GM12878 (cell line): Measurements from ENCODE around the gene C20orf173. TPM values are rescaled to one million over a fixed set of nuclear protein-coding genes. Genes with fewer than 3 reads are reported as not detected.

Source experiments
- ATAC-seq: fragments of 200-7000 bp; cut with Tn5 transposase; 3 replicates; pipeline ENCODE4 v1.9.1; 2020; ENCODE audit warnings: mild to moderate bottlenecking, moderate library complexity
- BruUV-seq: library from RNA; stranded (reverse); fragments of 400-500 nt; replicated peaks from 2 replicates; lab custom pipeline; 2021; lab: Mats Ljungman, UMichigan
- CTCF ChIA-PET: fragments of 300-600 bp; sonication (Branson Sonifier 250); formaldehyde crosslinking; extraction: SDS; loops from one replicate; lab custom pipeline; 2021; ENCODE audit warnings: inconsistent platforms; lab: Yijun Ruan, JAX
- POLR2A ChIA-PET: fragments of 350-600 bp; formaldehyde crosslinking; extraction: SDS; loops from one replicate; lab custom pipeline; 2021; ENCODE audit warnings: inconsistent platforms; lab: Charles Lee
- RAD21 ChIA-PET: fragments of 300-600 bp; sonication (Branson Sonifier 250); formaldehyde crosslinking; loops from one replicate; lab custom pipeline; 2023; ENCODE audit warnings: antibody characterized with exemption; ENCODE audit not compliant: unreplicated experiment; lab: Charles Lee
- SMC1A ChIA-PET: fragments of 300-600 bp; sonication (Branson Sonifier 250); formaldehyde crosslinking; loops from one replicate; lab custom pipeline; 2023; ENCODE audit not compliant: unreplicated experiment, uncharacterized antibody; lab: Charles Lee
- DNase-seq: peaks from one replicate; pipeline ENCODE4 v3.0.0-alpha.2; 2011; ENCODE audit warnings: low read depth, low spot score
- FAIRE-seq: peaks from 3 replicates; lab custom pipeline; 2011; peaks lifted over from hg19 to GRCh38; lab: Jason Lieb, UNC
- H2AFZ ChIP-seq: 2 replicates; pipeline ENCODE4 v1.6.0; 2011; ENCODE audit warnings: low read depth, low read length, control low read depth; ENCODE audit not compliant: control insufficient read depth
- H3K27ac ChIP-seq: 2 replicates; pipeline ENCODE4 v1.5.1; 2011; ENCODE audit warnings: control low read depth; ENCODE audit not compliant: control insufficient read depth, insufficient read depth
- H3K27me3 ChIP-seq, 2 experiments: replicated peaks in 1 of 2; 2 replicates each; pipeline versions ENCODE4 v1.6.0 to v1.6.1; 2011; ENCODE audit warnings: low read length in 1 of 2; ENCODE audit not compliant: control insufficient read depth in 2 of 2, insufficient read depth in 2 of 2
- H3K36me3 ChIP-seq, 2 experiments: 2 replicates each; pipeline ENCODE4 v1.5.1; 2011; ENCODE audit warnings: low read length in 1 of 2; ENCODE audit not compliant: control insufficient read depth in 2 of 2, insufficient read depth in 2 of 2
- H3K4me1 ChIP-seq: 2 replicates; pipeline ENCODE4 v1.6.1; 2011; ENCODE audit warnings: mild to moderate bottlenecking, low read length, moderate library complexity, mixed read lengths; ENCODE audit not compliant: control insufficient read depth, insufficient read depth
- H3K4me2 ChIP-seq: 2 replicates; pipeline ENCODE4 v1.6.0; 2011; ENCODE audit warnings: control low read depth; ENCODE audit not compliant: control insufficient read depth, insufficient read depth
- H3K4me3 ChIP-seq: fragments of 200-600 bp; sonication (generic); 2 replicates; pipeline ENCODE4 v1.5.1; 2016
- H3K79me2 ChIP-seq: 2 replicates; pipeline ENCODE4 v1.6.0; 2011; ENCODE audit warnings: low read length; ENCODE audit not compliant: control insufficient read depth, insufficient read depth
- H3K9ac ChIP-seq: 2 replicates; pipeline ENCODE4 v1.8.0; 2011; ENCODE audit warnings: low read length, control low read depth, mixed read lengths; ENCODE audit not compliant: control insufficient read depth, insufficient read depth
- H3K9me3 ChIP-seq: replicated peaks from 3 replicates; pipeline ENCODE4 v1.5.1; 2011; ENCODE audit warnings: mild to moderate bottlenecking, low read length; ENCODE audit not compliant: control insufficient read depth, insufficient read depth
- H4K20me1 ChIP-seq: 2 replicates; pipeline ENCODE4 v1.6.0; 2011; ENCODE audit not compliant: control insufficient read depth, insufficient read depth
- BCL11A ChIP-seq: IDR thresholded peaks from 2 replicates; pipeline ENCODE4 v1.6.1; 2011; ENCODE audit warnings: low read depth, low read length
- CHD1 ChIP-seq: IDR thresholded peaks from 2 replicates; pipeline ENCODE4 v1.6.1; 2012; ENCODE audit warnings: low read depth, low read length, improper control_type of control experiment
- CREB1 ChIP-seq: IDR thresholded peaks from 2 replicates; pipeline ENCODE4 v1.6.1; 2012; ENCODE audit warnings: low read depth, mild to moderate bottlenecking, inconsistent platforms
- IRF3 ChIP-seq: fragments of 450-650 bp; IDR thresholded peaks from 2 replicates; pipeline ENCODE4 v1.6.1; 2014; ENCODE audit warnings: mild to moderate bottlenecking
- JUNB ChIP-seq: IDR thresholded peaks from 2 replicates; pipeline ENCODE4 v1.6.1; 2016; ENCODE audit warnings: antibody characterized with exemption, mild to moderate bottlenecking
- KAT2A ChIP-seq: conservative IDR thresholded peaks from 2 replicates; pipeline ENCODE4 v1.6.1; 2011; ENCODE audit warnings: low read depth, low read length; ENCODE audit not compliant: control insufficient read depth
- NRF1 ChIP-seq: conservative IDR thresholded peaks from 2 replicates; pipeline ENCODE4 v1.6.1; 2011; ENCODE audit warnings: mild to moderate bottlenecking, low read depth, low read length, improper control_type of control experiment
- POLR2A ChIP-seq: IDR thresholded peaks from 2 replicates; pipeline ENCODE4 v1.6.1; 2011; ENCODE audit warnings: low read depth, mild to moderate bottlenecking, low read length
- SKIL ChIP-seq: fragments of 450-650 bp; IDR thresholded peaks from 2 replicates; pipeline ENCODE4 v1.6.1; 2017; ENCODE audit warnings: mild to moderate bottlenecking, low read depth, inconsistent platforms; ENCODE audit not compliant: poor library complexity, severe bottlenecking
- SUZ12 ChIP-seq: fragments of 200-600 bp; sonication (generic); IDR thresholded peaks from one replicate; pipeline ENCODE4 v1.6.1; 2018; ENCODE audit warnings: antibody characterized with exemption, mild to moderate bottlenecking; ENCODE audit not compliant: unreplicated experiment
- ZBTB33 ChIP-seq: fragments of 450-650 bp; IDR thresholded peaks from 2 replicates; pipeline ENCODE4 v1.6.1; 2017; ENCODE audit warnings: mild to moderate bottlenecking
- ZSCAN29 ChIP-seq: fragments of 450-650 bp; IDR thresholded peaks from 2 replicates; pipeline ENCODE4 v1.6.1; 2017; ENCODE audit warnings: mild to moderate bottlenecking, moderate library complexity
- ZZZ3 ChIP-seq: IDR thresholded peaks from 2 replicates; pipeline ENCODE4 v1.6.1; 2011; ENCODE audit warnings: low read depth; ENCODE audit not compliant: control insufficient read depth, insufficient read length
- WGBS: methylation state at CpG from one replicate; pipeline ENCODE4 v1.1.6; 2016; ENCODE audit warnings: low lambda C conversion rate; ENCODE audit not compliant: insufficient replicate concordance, insufficient coverage; ENCODE audit errors: missing lambda C conversion rate; 5-methylcytosine and 5-hydroxymethylcytosine counted together
- in situ Hi-C: fragments of 300-500 bp; cut with MboI; formaldehyde crosslinking; loops from 9 replicates; pipeline ENCODE4 v1.14.3; 2018; ENCODE audit warnings: mixed read lengths
- intact Hi-C: fragments of 100-400 bp; cut with micrococcal nuclease; formaldehyde crosslinking; loops from one replicate; pipeline ENCODE4 v1.14.2; 2022; ENCODE audit not compliant: unreplicated experiment
- polyA plus RNA-seq, 11 experiments: library from polyadenylated mRNA; depleted of rRNA in 4 of 11; unstranded in 6 of 11; stranded (reverse) in 5 of 11; fragments of >200 nt; fragmentation: Nextera tagmentation in 4 of 11; fragmentation: Illumina TruSeq in 1 of 11; extraction: Ambion mirVana in 4 of 11; extraction: Trizol in 1 of 11; gene quantifications; 1 replicate in 1 of 11; 2 replicates in 10 of 11; pipeline versions ENCODE4 v1.2.1 to v1.2.3, GENCODE V29; 2011 to 2016; ENCODE audit warnings: inconsistent platforms in 2 of 11, missing spikeins in 2 of 11, low read depth in 1 of 11
- total RNA-seq, 4 experiments: library from RNA; depleted of rRNA in 3 of 4; stranded (reverse); fragments of >200 nt in 3 of 4; fragmentation: Illumina TruSeq in 1 of 4; extraction: Trizol in 1 of 4; gene quantifications; 2 replicates each; pipeline versions ENCODE4 v1.2.1 to v1.2.3, GENCODE V29; 2013 to 2021

Gene C20orf173
- total and polyA plus RNA-seq, 10 of the 15 experiments (the other 5 are each of a cell fraction or from before 2014, with no cell fraction given): not detected

GRCh38 chr20:35499271-35499670 is 30.2 kb downstream of the C20orf173 start:
- H3K27ac ChIP-seq: no peak overlapping the region
- in situ Hi-C loops: no loop called here
- ChIA-PET CTCF (interaction anchor here (0.6 to 2.0 kb wide), 3 partner anchors 11 to 63 kb away, joined by 3 to 5 read pairs (median 3); no protein-coding TSS in a partner anchor), POLR2A (interaction anchor here (1.5 kb wide), 1 partner anchor 8 kb away, joined by 3 read pairs; no protein-coding TSS in a partner anchor), SMC1A (interaction anchor here (1.4 to 4.4 kb wide), 3 partner anchors 8 to 38 kb away, joined by 3 to 14 read pairs (median 4); no protein-coding TSS in a partner anchor), RAD21 (no interaction called here)
- no peak overlapping the region for H3K4me3 ChIP-seq
- H3K9me3 ChIP-seq: no peaks in the 10 kb centered on the region
- TF ChIP-seq CREB1: no peak
- TF ChIP-seq ZBTB33: no peak
- TF ChIP-seq ZSCAN29: no peak
- FAIRE-seq (no peak), DNase-seq (no peak), ATAC-seq (no peak)
- intact Hi-C loops: no loop called here
- BruUV-seq: no TSS peak
- H3K79me2 ChIP-seq: no peaks in the 10 kb centered on the region
- H3K4me2 ChIP-seq: no peak overlapping the region
- H3K27me3 ChIP-seq: no peaks in the 10 kb centered on the region
- H4K20me1 ChIP-seq: no peaks in the 10 kb centered on the region; the same call in 1 of the 2 replicates
- H2AFZ ChIP-seq: no peak overlapping the region
- peaks cover 16% of the 10 kb centered on the region for H3K4me1 ChIP-seq
- WGBS: 93% methylated on average over 1 of the region's 1 CpG
- H3K36me3 ChIP-seq: peaks cover 32 to 50% of the 10 kb centered on the region in 2 experiments
- no peak overlapping the region for H3K9ac ChIP-seq

GRCh38 chr20:35497780-35498189 is 31.7 kb downstream of the C20orf173 start:
- Histone ChIP-seq H4K20me1 (no peaks in the 10 kb centered on the region), H3K79me2 (no peaks in the 10 kb centered on the region), H3K36me3 (peaks cover 17 to 42% of the 10 kb centered on the region in 2 experiments), H3K9ac (no peak overlapping the region), H3K4me3 (no peak overlapping the region), H3K27ac (no peak overlapping the region), H3K27me3 (no peaks in the 10 kb centered on the region), H2AFZ (no peak overlapping the region), H3K9me3 (no peaks in the 10 kb centered on the region), H3K4me2 (no peak overlapping the region), H3K4me1 (peaks cover 12% of the 10 kb centered on the region)
- SMC1A ChIA-PET: interaction anchor here (0.7 kb wide), 1 partner anchor 18 kb away, joined by 3 read pairs; no protein-coding TSS in a partner anchor
- 97% methylated on average over 9 of the region's 9 CpGs for WGBS
- POLR2A ChIA-PET: interaction anchor here (0.9 kb wide), 1 partner anchor 12 kb away, joined by 6 read pairs; no protein-coding TSS in a partner anchor
- in situ Hi-C loops (no loop called here), intact Hi-C loops (no loop called here)
- RAD21 ChIA-PET: interaction anchor here (1.1 kb wide), 1 partner anchor 353 kb away, joined by 3 read pairs; no protein-coding TSS in a partner anchor
- CTCF ChIA-PET: interaction anchor here (0.6 to 2.0 kb wide), 3 partner anchors 13 to 641 kb away, joined by 3 to 5 read pairs (median 3); no protein-coding TSS in a partner anchor
- ATAC-seq (no peak), FAIRE-seq (no peak), DNase-seq (no peak)
- no TSS peak for BruUV-seq
- TF ChIP-seq JUNB (no peak), SUZ12 (no peak), IRF3 (no peak), NRF1 (no peak), SKIL (no peak), POLR2A (no peak), BCL11A (no peak), CHD1 (no peak), ZZZ3 (no peak), KAT2A (no peak)
